HG02870 (cell line): ENCODE results near the gene SPACA1.

Experiments used
- ATAC-seq: cut with Tn5 transposase; IDR thresholded peaks from one replicate; pipeline ENCODE4 v1.9.1; 2021; ENCODE audit warnings: mild to moderate bottlenecking, moderate library complexity; ENCODE audit not compliant: unreplicated experiment

The SPACA1 gene

GRCh38 chr6:88089708-88090107 is 42.1 kb downstream of the SPACA1 start:
- ATAC-seq = no peak

GRCh38 chr6:88105741-88106340 is 58.2 kb downstream of the SPACA1 start:
- ATAC-seq = no peak

GRCh38 chr6:88107241-88107640 is 59.6 kb downstream of the SPACA1 start:
- ATAC-seq = no peak

- no peak for ATAC-seq
Observed at GRCh38 chr6:88111991-88112390, 64.3 kb downstream of the SPACA1 start.

DNA sequence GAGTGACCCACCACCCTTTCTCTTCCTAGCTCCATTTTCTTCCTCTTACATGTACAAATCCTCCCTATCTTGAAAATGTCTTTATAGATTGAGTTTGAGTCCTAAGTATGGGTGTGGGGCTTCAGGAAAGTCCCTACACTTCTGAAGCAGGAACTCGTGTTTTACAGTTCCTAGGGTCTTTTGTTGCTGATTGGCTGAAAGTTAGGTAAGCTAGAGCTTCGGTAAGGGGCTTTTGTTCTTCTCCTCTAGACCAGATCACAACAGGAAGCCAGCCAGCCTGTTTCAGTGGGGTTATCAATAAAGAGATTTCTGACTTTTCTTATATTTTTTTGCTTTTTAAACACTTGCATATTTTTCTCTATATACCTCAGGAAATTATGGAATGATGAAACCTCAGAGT is 67.2 kb downstream of the SPACA1 start:
- no peak for ATAC-seq

DNA sequence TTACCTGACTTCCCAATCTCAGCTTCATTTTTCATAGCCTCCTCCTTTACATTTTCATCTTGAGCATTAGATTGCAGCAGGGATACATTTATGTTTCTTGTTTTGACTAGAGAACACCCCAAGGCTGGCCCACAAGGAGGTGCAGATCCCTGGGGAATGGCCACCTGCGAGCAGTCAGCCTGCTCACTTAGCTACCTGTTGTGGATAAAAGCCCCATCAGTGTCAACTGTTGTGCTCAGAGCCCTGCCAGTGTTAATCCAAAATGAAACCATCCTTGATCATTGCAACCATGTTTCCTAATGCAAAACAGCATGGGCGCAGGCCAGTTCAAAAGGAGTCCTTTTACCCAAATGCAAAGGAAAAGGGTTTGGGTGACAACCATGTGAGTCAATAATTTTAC is 67.7 kb downstream of the SPACA1 start:
- ATAC-seq = no peak

GRCh38 chr6:88116276-88116675 is 68.6 kb downstream of the SPACA1 start:
- no peak for ATAC-seq
